NCI-H2196 treated with DMSO at 0.1 percent for 48 hours (cell line): ENCODE results near the gene GALNT9.
"Not testable (repeated sequence)": the region's sequence is repeated elsewhere in the genome, so short reads cannot be mapped to it uniquely, and the experiment has no call there.

Source experiments
- DNase-seq: peaks from one replicate; lab custom pipeline; 2025; ENCODE audit not compliant: unreplicated experiment; lab: John Stamatoyannopoulos, UW

Gene GALNT9

DNA sequence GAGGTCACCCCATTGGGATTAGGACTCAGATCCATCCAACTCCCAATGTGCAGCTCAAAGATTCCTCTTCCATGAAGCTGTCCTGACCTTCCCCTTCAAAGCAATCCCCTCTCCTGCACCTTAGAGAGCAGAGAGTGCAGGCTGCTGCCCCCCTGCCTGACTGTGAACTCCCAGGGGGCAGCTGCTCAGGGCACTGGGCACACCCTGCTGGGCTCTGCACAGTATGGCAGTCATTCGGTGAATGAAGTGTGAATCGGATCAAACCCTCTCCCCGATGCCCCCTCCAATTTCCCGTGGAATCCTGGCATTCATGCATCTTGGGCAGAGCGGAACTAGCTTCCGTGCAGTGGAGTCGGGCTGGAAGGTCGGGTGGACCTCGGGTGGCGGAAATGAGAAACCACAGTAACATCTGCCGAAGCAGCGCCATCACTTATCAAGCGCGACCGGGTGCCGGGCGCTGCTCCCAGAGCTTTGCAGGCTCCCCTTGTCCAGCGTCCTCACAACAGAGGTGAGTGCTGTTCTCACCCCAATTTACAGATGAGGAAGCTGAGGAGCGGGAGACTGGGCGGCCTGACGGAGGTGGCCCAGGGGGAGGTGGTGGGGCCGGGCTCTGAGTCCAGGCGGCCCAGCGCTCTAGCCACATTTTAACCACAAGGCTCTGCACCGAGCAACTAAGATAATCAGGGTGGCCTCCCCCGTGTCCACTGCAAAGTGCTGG, 14.7 kb downstream of the GALNT9 start:
- DNase-seq = no peak

DNA sequence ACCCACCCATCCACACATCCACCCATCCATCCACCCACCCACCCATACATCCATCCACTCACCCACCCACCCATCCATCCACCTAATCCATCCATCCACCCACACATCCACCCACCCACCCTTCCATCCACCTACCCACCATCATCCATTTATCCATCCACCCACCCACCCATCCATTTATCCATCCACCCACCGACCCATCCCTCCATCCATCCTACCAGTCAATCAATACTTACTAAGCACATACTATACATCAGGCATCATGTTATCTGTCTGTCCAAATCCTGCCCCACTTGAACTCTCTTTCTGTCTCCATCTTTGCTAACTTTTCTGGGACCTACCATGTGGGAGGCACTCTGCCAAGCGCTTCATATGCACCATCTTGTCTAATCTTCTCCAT, 15.4 kb downstream of the GALNT9 start:
- no peak for DNase-seq

GRCh38 chr12:132313182-132313581, 16.2 kb downstream of the GALNT9 start:
- DNase-seq = no peak

DNA sequence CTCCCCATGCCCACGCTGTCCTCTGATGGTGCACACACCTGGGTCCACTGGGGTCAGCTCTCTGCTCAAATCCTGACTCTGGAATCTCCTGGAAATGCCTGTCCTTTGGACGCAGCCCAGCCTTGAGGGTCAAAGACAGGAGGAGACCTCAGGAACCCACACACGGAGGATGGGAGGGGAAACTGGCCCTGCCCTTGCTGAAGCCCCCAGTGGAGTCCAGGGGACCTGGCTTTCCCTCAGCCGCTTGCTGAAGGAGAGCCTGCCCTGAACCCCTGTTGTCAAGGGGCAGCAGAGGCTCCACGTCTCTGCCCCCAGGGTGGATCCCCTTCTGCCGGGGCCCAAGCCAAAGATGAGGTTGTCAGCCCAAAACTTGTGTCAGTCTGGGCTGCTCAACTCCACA, 16.9 kb downstream of the GALNT9 start:
- no peak for DNase-seq

GRCh38 chr12:132311201-132311915, 18.0 kb downstream of the GALNT9 start:
- no peak for DNase-seq

GRCh38 chr12:132310181-132311040, 19.0 kb downstream of the GALNT9 start:
- DNase-seq = no peak

- no peak for DNase-seq
These were observed 19.7 kb downstream of the GALNT9 start for GRCh38 chr12:132309596-132310086.

- DNase-seq = no peak
These were observed 20.4 kb downstream of the GALNT9 start for GRCh38 chr12:132308853-132309595.

- DNase-seq = no peak
These were observed 21.2 kb downstream of the GALNT9 start for GRCh38 chr12:132307976-132308852.

DNA sequence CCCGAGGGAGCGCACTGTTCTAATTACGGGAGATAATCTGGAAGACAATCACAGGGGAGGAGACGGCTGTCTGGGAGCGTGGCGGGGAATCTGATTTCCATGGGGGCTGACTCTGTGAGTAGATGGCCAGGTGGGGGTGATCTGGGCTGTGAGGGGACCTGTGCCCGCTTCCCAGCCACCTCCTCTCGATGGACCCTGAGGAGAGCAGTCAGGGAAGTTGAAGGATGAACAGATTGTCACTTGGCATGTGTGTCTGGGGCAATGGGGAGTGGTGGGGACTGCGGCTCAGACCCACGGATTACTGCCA, 22.6 kb downstream of the GALNT9 start:
- no peak for DNase-seq

GRCh38 chr12:132305991-132306884, 23.2 kb downstream of the GALNT9 start:
- DNase-seq = no peak

GRCh38 chr12:132305560-132305966, 23.8 kb downstream of the GALNT9 start:
- no peak for DNase-seq

DNA sequence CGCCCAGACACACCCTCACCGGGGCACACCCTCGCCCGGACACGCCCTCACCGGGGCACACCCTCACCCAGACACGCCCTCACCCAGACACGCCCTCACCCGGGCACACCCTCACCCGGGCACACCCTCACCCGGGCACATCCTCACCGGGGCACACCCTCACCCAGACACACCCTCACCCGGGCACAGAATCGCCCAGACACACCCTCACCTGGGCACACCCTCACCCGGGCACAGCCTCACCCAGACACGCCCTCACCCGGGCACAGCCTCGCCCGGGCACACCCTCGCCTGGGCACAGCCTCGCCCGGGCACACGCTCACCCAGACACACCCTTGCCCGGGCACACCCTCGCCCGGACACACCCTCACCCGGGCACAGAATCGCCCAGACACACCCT, 24.5 kb downstream of the GALNT9 start:
- DNase-seq = not testable (repeated sequence)

DNA sequence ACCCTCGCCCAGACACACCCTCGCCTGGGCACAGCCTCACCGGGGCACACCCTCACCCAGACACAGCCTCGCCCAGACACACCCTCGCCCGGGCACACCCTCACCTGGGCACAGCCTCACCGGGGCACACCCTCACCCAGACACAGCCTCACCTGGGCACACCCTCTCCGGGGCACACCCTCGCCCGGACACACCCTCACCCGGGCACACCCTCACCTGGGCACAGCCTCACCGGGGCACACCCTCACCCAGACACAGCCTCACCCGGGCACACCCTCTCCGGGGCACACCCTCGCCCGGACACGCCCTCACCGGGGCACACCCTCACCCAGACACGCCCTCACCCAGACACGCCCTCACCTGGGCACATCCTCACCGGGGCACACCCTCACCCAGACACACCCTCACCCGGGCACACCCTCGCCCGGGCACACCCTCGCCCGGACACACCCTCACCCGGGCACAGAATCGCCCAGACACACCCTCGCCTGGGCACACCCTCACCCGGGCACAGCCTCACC, 25.5 kb downstream of the GALNT9 start:
- not testable (repeated sequence) for DNase-seq

DNA sequence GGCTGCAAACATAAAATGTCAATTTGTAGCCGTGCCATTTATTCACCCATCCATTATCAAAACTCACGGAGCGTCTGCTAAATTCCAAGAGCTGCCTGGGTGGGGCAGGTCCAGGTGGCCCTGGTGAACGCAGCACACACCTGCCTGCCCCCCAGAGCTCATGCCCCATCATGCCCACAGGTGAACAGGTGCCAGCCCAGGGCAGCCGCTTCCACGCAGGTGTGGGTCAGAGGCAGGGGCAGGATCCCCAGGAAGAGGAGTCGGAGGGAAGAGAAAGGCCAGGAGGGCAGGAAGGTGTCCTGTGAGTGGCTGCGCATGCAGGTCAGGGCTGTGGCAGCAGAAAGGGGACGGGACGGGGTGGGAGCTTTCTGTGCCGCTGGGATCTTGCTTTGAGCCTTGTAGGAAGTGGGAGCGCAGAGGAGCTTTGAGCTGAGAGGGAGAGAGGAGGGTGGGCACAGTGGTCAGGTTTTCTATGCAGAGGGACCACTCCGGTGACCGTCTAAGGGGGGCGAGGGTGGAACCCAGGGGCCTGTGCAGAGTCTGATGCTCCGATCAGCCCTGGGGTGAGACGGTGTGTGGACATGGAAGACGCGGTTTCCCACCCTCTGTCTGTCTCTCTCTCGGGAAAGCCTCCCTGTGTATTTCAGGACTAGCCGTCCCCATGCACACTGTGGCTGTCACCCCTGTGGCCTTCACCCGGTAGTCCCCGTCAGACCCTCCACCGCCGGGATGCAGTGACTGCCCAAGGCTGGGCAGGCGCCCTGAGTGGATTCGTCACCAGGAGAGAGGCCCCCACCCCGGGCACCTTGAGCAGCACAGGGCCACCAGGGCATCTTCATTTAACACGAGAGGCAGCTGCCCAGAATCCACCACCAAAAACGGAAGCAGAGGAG, 26.7 kb downstream of the GALNT9 start:
- DNase-seq = no peak

DNA sequence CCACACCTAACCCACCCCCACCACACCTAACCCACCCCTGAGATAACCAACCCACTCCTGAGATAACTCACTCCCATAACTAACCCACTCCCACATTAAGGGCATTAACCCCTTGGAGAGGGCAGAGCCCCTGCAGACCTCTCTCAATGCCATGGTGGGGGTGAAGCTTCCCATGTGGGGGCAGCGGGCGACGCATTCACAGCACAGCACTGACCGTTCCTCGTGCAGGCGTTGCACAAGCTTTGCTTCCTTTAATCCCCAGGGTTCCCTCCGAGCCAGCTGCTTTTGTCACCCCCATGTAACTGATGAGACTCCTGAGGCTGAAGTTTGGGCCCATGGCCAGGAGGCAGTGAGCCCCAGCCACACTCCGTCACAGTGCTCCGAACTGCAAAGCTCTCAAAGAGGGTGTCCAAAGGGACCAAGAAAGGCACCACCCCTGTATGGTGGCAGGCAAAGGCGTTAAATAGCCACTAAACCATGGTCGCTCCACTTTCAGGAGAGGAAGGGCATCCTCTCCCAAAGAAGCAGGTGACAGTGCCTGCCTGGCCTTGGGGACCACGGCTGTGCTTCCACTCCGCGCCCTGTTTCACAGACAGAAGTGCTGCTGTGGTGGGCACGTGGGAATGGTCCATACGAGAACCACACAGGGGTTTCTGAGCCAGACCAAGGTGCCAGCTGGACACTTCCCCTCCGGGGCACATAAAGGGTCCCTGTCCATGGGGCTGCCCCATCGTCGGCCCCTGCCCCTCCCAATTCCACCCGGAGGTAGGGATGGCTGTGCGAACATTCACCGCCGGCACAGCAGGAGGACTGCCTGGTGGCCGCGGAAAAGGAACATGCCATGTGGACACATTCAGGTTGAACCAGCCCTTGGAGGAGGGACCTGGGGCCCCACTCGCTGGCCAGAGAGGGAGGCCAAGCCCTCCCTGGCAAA, 28.3 kb downstream of the GALNT9 start:
- DNase-seq = no peak

DNA sequence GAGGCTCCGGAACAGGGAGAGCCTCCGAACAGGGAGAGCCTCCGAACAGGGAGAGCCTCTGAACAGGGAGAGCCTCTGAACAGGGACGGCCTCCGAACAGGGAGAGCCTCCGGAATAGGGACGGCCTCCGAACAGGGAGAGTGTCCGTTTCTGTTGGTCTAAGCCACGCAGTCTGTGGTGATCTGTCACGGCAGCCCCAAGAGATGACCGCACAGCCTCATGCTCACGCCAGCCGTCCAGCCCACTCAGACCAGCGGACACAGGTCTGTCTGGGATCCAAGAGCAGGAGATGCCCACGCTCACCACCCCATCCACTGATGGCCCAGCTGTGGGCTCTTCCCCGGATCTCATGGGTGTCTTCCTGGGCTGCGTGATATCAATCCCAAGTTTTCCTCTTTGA, 33.3 kb downstream of the GALNT9 start:
- DNase-seq = no peak
